ENCODE data around the gene LLCFC1. TPM values are rescaled to one million over a fixed set of nuclear protein-coding genes. Genes with fewer than 3 reads are reported as not detected.

LLCFC1 gene
- total and polyA plus RNA-seq, 7 donors: not detected

- TF ChIP-seq POLR2A (IDR thresholded peaks at IDR 0.05) (no peak), CTCF (IDR thresholded peaks at IDR 0.05) (no peak)
Observed at GRCh38 chr7:142910031-142910433, 29.3 kb upstream of the LLCFC1 start.

GRCh38 chr7:142910481-142910880 lies 28.8 kb upstream of the LLCFC1 start:
- H3K9me3 ChIP-seq: no peaks in the 10 kb centered on the region
- H3K36me3 ChIP-seq: no peaks in the 10 kb centered on the region
- intact Hi-C loops (cut with DNase I): no loop called here
- no peaks in the 10 kb centered on the region for H3K27me3 ChIP-seq
- TF ChIP-seq POLR2A (IDR thresholded peaks at IDR 0.05): no peak
- no peak for TF ChIP-seq EP300 (IDR thresholded peaks at IDR 0.05)
- no peak for TF ChIP-seq POLR2AphosphoS5 (IDR thresholded peaks at IDR 0.05)
- no peak for TF ChIP-seq CTCF (IDR thresholded peaks at IDR 0.05)
- H3K4me3 ChIP-seq: no peak overlapping the region
- no peak for DNase-seq
- H3K4me1 ChIP-seq: no peaks in the 10 kb centered on the region
- 11 to 53% methylated on average over 2 of the region's 2 CpGs for WGBS, 2 donors
- H3K27ac ChIP-seq: no peak overlapping the region

More at GRCh38 chr7:142910031-142910433, 29.3 kb upstream of the LLCFC1 start:
- no peaks in the 10 kb centered on the region for H3K36me3 ChIP-seq
- H3K4me1 ChIP-seq: no peaks in the 10 kb centered on the region
- no peaks in the 10 kb centered on the region for H3K27me3 ChIP-seq
- DNase-seq: no peak
- H3K27ac ChIP-seq: no peak overlapping the region
- no peaks in the 10 kb centered on the region for H3K9me3 ChIP-seq
- whole genome bisulfite sequencing, 2 donors: 15 to 74% methylated on average over 2 of the region's 2 CpGs
- intact Hi-C loops (cut with DNase I): no loop called here
- H3K4me3 ChIP-seq: no peak overlapping the region

GRCh38 chr7:142913051-142913450 lies 26.2 kb upstream of the LLCFC1 start:
- TF ChIP-seq EP300 (IDR thresholded peaks at IDR 0.05): no peak
- TF ChIP-seq POLR2A (IDR thresholded peaks at IDR 0.05): no peak
- no peak for TF ChIP-seq CTCF (IDR thresholded peaks at IDR 0.05)
- TF ChIP-seq POLR2AphosphoS5 (IDR thresholded peaks at IDR 0.05): no peak

GRCh38 chr7:142913566-142913965 lies 25.7 kb upstream of the LLCFC1 start:
- Histone ChIP-seq H3K9me3 (no peaks in the 10 kb centered on the region), H3K4me3 (no peak overlapping the region), H3K36me3 (no peaks in the 10 kb centered on the region), H3K4me1 (no peaks in the 10 kb centered on the region), H3K27ac (no peak overlapping the region), H3K27me3 (no peaks in the 10 kb centered on the region)
- WGBS, 2 donors: 85 to 88% methylated on average over 2 of the region's 2 CpGs
- TF ChIP-seq POLR2A (IDR thresholded peaks at IDR 0.05): no peak
- TF ChIP-seq EP300 (IDR thresholded peaks at IDR 0.05): no peak
- TF ChIP-seq POLR2AphosphoS5 (IDR thresholded peaks at IDR 0.05): no peak
- TF ChIP-seq CTCF (IDR thresholded peaks at IDR 0.05): no peak
- DNase-seq: no peak
- intact Hi-C loops (cut with DNase I): no loop called here

More at GRCh38 chr7:142913051-142913450, 26.2 kb upstream of the LLCFC1 start:
- H3K4me3 ChIP-seq: no peak overlapping the region
- intact Hi-C loops (cut with DNase I): no loop called here
- H3K27me3 ChIP-seq: no peaks in the 10 kb centered on the region
- no peak for DNase-seq
- no peaks in the 10 kb centered on the region for H3K9me3 ChIP-seq
- no peaks in the 10 kb centered on the region for H3K36me3 ChIP-seq
- H3K4me1 ChIP-seq: no peaks in the 10 kb centered on the region
- H3K27ac ChIP-seq: no peak overlapping the region
- WGBS, 2 donors: 72 to 76% methylated on average over 3 of the region's 3 CpGs

- DNase-seq: no peak
- no peak for TF ChIP-seq EP300 (IDR thresholded peaks at IDR 0.05)
- TF ChIP-seq POLR2AphosphoS5 (IDR thresholded peaks at IDR 0.05): no peak
- no peak for TF ChIP-seq CTCF (IDR thresholded peaks at IDR 0.05)
- no peak for TF ChIP-seq POLR2A (IDR thresholded peaks at IDR 0.05)
- Histone ChIP-seq H3K4me3 (no peak overlapping the region), H3K4me1 (no peaks in the 10 kb centered on the region), H3K36me3 (no peaks in the 10 kb centered on the region), H3K27ac (no peak overlapping the region), H3K27me3 (no peaks in the 10 kb centered on the region), H3K9me3 (no peaks in the 10 kb centered on the region)
- intact Hi-C loops (cut with DNase I): no loop called here
- 11 to 39% methylated on average over 1 of the region's 1 CpG for WGBS, 2 donors
Observed at GRCh38 chr7:142914121-142914520, 25.2 kb upstream of the LLCFC1 start.

Data from sigmoid colon (tissue), 7 donors.